RCC 7860 (cell line): ENCODE measurements around the gene ADD3.

Source experiments
- DNase-seq: peaks from one replicate; pipeline ENCODE4 v3.0.0-alpha.2; 2015; ENCODE audit warnings: low spot score
- FAIRE-seq: peaks from 2 replicates; lab custom pipeline; 2012; peaks lifted over from hg19 to GRCh38; lab: Jason Lieb, UNC

Gene ADD3

GRCh38 chr10:110007701-110008517 lies at the start of gene ADD3:
Gene ADD3 (plus strand): TSS chr10:110007984. CDS start chr10:110100654, 92,670 bp downstream.
- FAIRE-seq (no peak), DNase-seq (peak; percentile 78)

GRCh38 chr10:109958059-109958458 lies 49.7 kb upstream of the ADD3 start:
- FAIRE-seq = no peak

GRCh38 chr10:109959259-109960145 lies 48.3 kb upstream of the ADD3 start:
- DNase-seq (no peak), FAIRE-seq (no peak)

More at GRCh38 chr10:109958059-109958458, 49.7 kb upstream of the ADD3 start:
- DNase-seq = no peak

- DNase-seq = no peak
- FAIRE-seq = no peak
Observed at GRCh38 chr10:109960682-109961081, 47.1 kb upstream of the ADD3 start.

GRCh38 chr10:109961174-109962001 lies 46.4 kb upstream of the ADD3 start:
- DNase-seq (no peak), FAIRE-seq (no peak)

- FAIRE-seq (no peak), DNase-seq (no peak)
Observed at GRCh38 chr10:109962247-109962646, 45.5 kb upstream of the ADD3 start.

- no peak for FAIRE-seq
- no peak for DNase-seq
Observed at GRCh38 chr10:109963439-109963838, 44.3 kb upstream of the ADD3 start.

- no peak for FAIRE-seq
Observed at GRCh38 chr10:109964318-109964717, 43.5 kb upstream of the ADD3 start.

GRCh38 chr10:109966961-109967738 lies 40.6 kb upstream of the ADD3 start:
- FAIRE-seq = no peak
- peak; percentile 14 for DNase-seq

More at GRCh38 chr10:109964318-109964717, 43.5 kb upstream of the ADD3 start:
- DNase-seq = no peak

- FAIRE-seq (no peak), DNase-seq (no peak)
Observed at GRCh38 chr10:109967739-109968088, 40.1 kb upstream of the ADD3 start.

- no peak for DNase-seq
- no peak for FAIRE-seq
Observed at GRCh38 chr10:109968953-109969759, 38.6 kb upstream of the ADD3 start.

GRCh38 chr10:109969760-109970346 lies 37.9 kb upstream of the ADD3 start:
- DNase-seq (no peak), FAIRE-seq (no peak)

GRCh38 chr10:109971634-109972033 lies 36.1 kb upstream of the ADD3 start:
- DNase-seq (no peak), FAIRE-seq (no peak)

- FAIRE-seq = no peak
- no peak for DNase-seq
Observed at GRCh38 chr10:109972372-109973001, 35.3 kb upstream of the ADD3 start.

- no peak for DNase-seq
- no peak for FAIRE-seq
Observed at GRCh38 chr10:109973326-109973829, 34.4 kb upstream of the ADD3 start.

GRCh38 chr10:109974504-109975191 lies 33.1 kb upstream of the ADD3 start:
- no peak for DNase-seq
- FAIRE-seq = no peak
